Dendritic cell treated with granulocyte-macrophage colony-stimulating factor and Interleukin-4, amounts not matched to agents 40 ng/mL and 50 ng/mL, for 4 days (primary cell): ENCODE results near the gene NCKIPSD.

Experiments
- H3K27ac Mint-ChIP-seq: one replicate; pipeline ENCODE4 v1.8.0; 2022; ENCODE audit warnings: mild to moderate bottlenecking, mixed read lengths
- H3K27me3 Mint-ChIP-seq: one replicate; pipeline ENCODE4 v1.8.0; 2022; ENCODE audit warnings: mild to moderate bottlenecking, mixed read lengths
- H3K36me3 Mint-ChIP-seq: one replicate; pipeline ENCODE4 v1.8.0; 2022; ENCODE audit warnings: low read depth, mixed read lengths
- H3K4me1 Mint-ChIP-seq: one replicate; pipeline ENCODE4 v1.8.0; 2022; ENCODE audit warnings: low read depth, mixed read lengths
- H3K4me3 Mint-ChIP-seq: one replicate; pipeline ENCODE4 v1.8.0; 2022; ENCODE audit warnings: mild to moderate bottlenecking, moderate library complexity, mixed read lengths
- H3K9me3 Mint-ChIP-seq: one replicate; pipeline ENCODE4 v1.8.0; 2022; ENCODE audit warnings: mixed read lengths
- intact Hi-C: fragments of 100-400 bp; cut with micrococcal nuclease; formaldehyde crosslinking; loops from one replicate; pipeline ENCODE4 v1.15.0; 2022

NCKIPSD gene

DNA sequence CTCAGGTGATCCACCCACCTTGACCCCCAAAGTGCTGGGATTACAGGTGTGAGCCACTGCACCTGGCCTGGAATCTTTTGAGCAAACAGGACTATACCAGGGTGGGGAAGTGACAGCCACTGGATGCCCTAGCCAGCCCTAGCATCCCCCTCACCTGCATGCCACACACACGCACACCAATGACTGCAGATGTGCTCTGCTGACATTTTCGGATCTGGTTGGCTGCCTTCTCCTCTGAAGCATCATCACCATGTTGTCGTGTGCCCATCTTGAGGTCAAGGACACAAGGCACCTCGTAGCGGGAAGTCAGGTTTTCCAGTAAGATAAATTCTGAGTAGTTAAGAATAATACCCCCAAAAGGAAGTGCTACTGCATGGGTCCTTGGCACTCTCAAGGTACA lies 3.7 kb upstream of the NCKIPSD start:
- peaks cover 34% of the 10 kb centered on the region for H3K4me1 Mint-ChIP-seq
- H3K9me3 Mint-ChIP-seq: no peaks in the 10 kb centered on the region
- H3K36me3 Mint-ChIP-seq: peaks cover 90% of the 10 kb centered on the region
- no peak overlapping the region for H3K27ac Mint-ChIP-seq
- intact Hi-C loops: loop anchor here (10.0 kb wide), 1 partner anchor 225 kb away; a partner anchor contains a TSS
- no peak overlapping the region for H3K4me3 Mint-ChIP-seq
- peaks cover 1% of the 10 kb centered on the region for H3K27me3 Mint-ChIP-seq

DNA sequence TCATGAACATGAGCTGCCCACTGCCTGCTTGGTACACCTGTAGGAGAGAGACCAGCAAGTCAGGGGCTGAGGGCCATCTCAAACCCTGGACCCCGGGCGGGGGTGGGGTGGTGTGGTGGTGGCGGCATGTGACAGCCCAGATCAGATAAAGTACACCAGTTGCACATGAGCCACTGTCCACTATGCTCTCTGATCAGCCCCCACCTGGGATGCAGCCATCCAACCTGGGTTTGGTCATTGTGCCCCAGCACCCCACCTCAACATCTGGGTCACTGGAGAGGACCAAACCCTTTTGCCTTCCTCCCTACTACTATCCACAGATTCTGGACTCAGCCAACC lies 3.0 kb upstream of the NCKIPSD start:
- H3K36me3 Mint-ChIP-seq: peaks cover 88% of the 10 kb centered on the region
- no peak overlapping the region for H3K4me3 Mint-ChIP-seq
- peaks cover 1% of the 10 kb centered on the region for H3K27me3 Mint-ChIP-seq
- no peak overlapping the region for H3K27ac Mint-ChIP-seq
- peaks cover 41% of the 10 kb centered on the region for H3K4me1 Mint-ChIP-seq
- H3K9me3 Mint-ChIP-seq: no peaks in the 10 kb centered on the region
- intact Hi-C loops: loop anchor here (10.0 kb wide), 1 partner anchor 224 kb away; a partner anchor contains a TSS

DNA sequence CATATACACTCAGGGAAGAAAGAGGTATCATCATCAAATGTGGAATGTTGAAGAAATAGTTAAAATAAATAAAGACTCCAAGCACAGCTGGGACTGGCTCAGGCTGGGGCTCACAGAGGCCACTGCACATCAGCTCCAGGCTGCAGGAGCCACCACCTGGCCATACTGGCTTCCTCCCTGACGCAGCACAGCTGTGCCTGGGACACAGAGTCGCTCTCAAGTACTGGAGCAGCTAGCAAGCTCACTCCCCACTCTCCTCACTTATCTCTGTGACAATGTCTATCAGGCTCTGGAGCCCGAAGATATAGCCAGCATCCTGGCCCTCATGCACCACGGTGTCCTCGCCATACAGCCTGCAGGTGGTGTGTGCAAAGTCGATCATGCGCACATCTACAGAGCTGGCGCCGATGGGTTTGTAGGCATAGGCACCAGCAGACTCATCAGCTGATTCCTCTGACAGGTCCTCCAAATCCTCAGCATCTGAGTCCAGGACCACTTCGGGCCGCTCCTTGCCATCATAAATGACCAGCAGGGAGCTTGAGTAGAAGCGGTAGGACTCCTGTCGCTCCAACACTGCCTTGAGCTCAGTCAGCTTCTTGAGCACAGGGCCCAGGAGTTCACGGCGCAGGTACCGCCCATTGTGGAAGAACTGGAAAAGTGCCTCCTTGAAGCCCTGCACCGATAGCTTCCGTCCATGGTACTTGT lies 2.5 kb upstream of the NCKIPSD start:
- H3K4me3 Mint-ChIP-seq: no peak overlapping the region
- no peaks in the 10 kb centered on the region for H3K9me3 Mint-ChIP-seq
- H3K27ac Mint-ChIP-seq: no peak overlapping the region
- H3K36me3 Mint-ChIP-seq: peaks cover 85% of the 10 kb centered on the region
- intact Hi-C loops: loop anchor here (10.0 kb wide), 1 partner anchor 223 kb away; a partner anchor contains a TSS
- peaks cover 45% of the 10 kb centered on the region for H3K4me1 Mint-ChIP-seq
- H3K27me3 Mint-ChIP-seq: peaks cover 1% of the 10 kb centered on the region

DNA sequence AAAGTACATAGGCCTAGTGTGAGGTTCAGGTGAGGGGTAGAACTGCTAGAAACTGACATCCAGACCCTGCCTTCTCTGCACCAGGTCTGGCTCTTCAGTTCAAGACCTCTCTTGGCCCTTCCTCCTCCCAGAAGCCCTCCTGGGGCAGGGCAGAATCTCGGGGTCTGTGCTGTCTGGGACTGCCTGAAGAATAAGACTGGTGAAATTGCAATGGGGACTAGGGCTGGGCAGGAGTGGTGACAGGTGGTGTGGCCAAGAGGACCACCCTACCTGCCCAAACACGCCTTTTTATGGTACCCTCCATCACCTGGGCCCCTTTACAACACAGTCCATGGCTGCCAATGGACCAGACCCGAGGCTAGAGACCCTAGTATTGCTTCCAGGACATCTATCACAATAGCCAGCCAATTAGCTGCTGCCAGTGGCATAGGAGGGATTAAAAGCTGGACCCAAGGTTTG lies 1.5 kb upstream of the NCKIPSD start:
- Mint-ChIP-seq H3K27me3 (peaks cover 1% of the 10 kb centered on the region), H3K27ac (no peak overlapping the region), H3K36me3 (peaks cover 84% of the 10 kb centered on the region), H3K4me1 (peaks cover 39% of the 10 kb centered on the region), H3K9me3 (no peaks in the 10 kb centered on the region), H3K4me3 (no peak overlapping the region)
- intact Hi-C loops: loop anchor here (10.0 kb wide), 1 partner anchor 222 kb away; a partner anchor contains a TSS

DNA sequence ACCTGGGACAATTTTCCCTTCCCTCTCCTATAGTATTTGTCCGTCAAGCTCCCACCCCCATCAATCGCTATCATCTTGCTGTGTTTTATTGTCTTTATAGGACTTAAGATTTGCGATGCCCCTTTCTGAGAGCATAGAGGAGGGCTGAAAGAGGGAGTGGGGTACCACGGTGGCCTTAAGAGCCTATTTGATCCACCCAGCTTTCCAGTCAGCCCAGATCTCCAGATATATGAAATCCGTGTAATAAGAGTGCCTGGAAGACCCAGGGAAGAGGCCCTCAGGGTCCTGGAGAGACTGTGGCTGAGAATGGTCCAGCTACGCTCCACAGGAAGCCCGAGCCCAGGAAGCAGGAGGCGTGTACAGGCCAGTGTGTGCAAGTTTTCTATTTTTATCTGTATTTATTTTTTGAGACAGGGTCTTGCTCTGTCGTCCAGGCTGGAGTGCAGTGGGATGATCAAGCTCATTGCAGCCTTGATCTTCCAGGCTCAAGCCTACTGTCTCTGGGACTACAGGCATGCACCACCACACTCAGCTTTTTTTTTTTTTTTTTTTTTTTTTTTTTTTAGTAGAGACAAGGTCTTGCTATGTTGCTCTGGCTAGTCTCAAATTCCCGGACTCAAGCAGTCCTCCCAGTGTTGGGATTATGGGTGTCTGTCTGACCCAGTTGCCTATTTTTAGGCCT lies 964 bp upstream of the NCKIPSD start:
- Mint-ChIP-seq H3K36me3 (peaks cover 84% of the 10 kb centered on the region), H3K4me3 (peak overlapping the region; percentile 87), H3K4me1 (peaks cover 39% of the 10 kb centered on the region), H3K27me3 (peaks cover 1% of the 10 kb centered on the region), H3K9me3 (no peaks in the 10 kb centered on the region), H3K27ac (peak overlapping the region; percentile 86)
- intact Hi-C loops: loop anchor here (10.0 kb wide), 1 partner anchor 222 kb away; a partner anchor contains a TSS

GRCh38 chr3:48685293-48685602 lies 467 bp downstream of the NCKIPSD start:
- peaks cover 1% of the 10 kb centered on the region for H3K27me3 Mint-ChIP-seq
- H3K27ac Mint-ChIP-seq: peak overlapping the region; percentile 86
- H3K4me1 Mint-ChIP-seq: peaks cover 43% of the 10 kb centered on the region
- peaks cover 84% of the 10 kb centered on the region for H3K36me3 Mint-ChIP-seq
- intact Hi-C loops: loop anchor here (1.0 to 10.0 kb wide), 3 partner anchors 50 to 220 kb away; partner anchors contain the start of genes SLC26A6 and UQCRC1
- H3K9me3 Mint-ChIP-seq: no peaks in the 10 kb centered on the region
- peak overlapping the region; percentile 87 for H3K4me3 Mint-ChIP-seq

- H3K27me3 Mint-ChIP-seq: peaks cover 1% of the 10 kb centered on the region
- intact Hi-C loops: loop anchor here (1.0 to 10.0 kb wide), 3 partner anchors 49 to 220 kb away; partner anchors contain the start of genes SLC26A6 and UQCRC1
- H3K4me1 Mint-ChIP-seq: peaks cover 50% of the 10 kb centered on the region
- H3K36me3 Mint-ChIP-seq: peaks cover 84% of the 10 kb centered on the region
- H3K4me3 Mint-ChIP-seq: peak overlapping the region; percentile 87
- H3K27ac Mint-ChIP-seq: peak overlapping the region; percentile 86
- no peaks in the 10 kb centered on the region for H3K9me3 Mint-ChIP-seq
Observed at GRCh38 chr3:48684480-48685143, 1.1 kb downstream of the NCKIPSD start.

DNA sequence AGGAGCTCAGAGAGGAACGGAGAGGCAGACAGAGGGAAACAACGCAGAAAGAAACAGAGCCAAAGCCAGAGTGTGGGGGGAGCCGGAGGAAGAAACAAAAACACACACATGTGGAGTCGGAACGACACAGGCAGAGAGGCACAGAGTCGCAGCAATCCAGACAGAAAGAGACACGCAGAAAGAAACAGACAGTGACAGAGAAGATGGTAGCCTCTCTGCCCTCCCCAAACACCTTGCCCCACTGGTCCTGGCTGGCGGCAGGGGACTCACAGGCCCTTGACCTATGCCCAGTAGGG lies 1.7 kb downstream of the NCKIPSD start:
- H3K27me3 Mint-ChIP-seq: peaks cover 1% of the 10 kb centered on the region
- H3K4me1 Mint-ChIP-seq: peaks cover 53% of the 10 kb centered on the region
- H3K27ac Mint-ChIP-seq: peak overlapping the region; percentile 86
- no peaks in the 10 kb centered on the region for H3K9me3 Mint-ChIP-seq
- H3K36me3 Mint-ChIP-seq: peaks cover 84% of the 10 kb centered on the region
- intact Hi-C loops: loop anchor here (2.0 to 10.0 kb wide), 2 partner anchors 75 to 219 kb away; partner anchors contain the start of gene UQCRC1
- peak overlapping the region; percentile 87 for H3K4me3 Mint-ChIP-seq

- Mint-ChIP-seq H3K27ac (no peak overlapping the region), H3K27me3 (peaks cover 1% of the 10 kb centered on the region), H3K4me1 (peaks cover 53% of the 10 kb centered on the region), H3K4me3 (no peak overlapping the region), H3K9me3 (no peaks in the 10 kb centered on the region), H3K36me3 (peaks cover 84% of the 10 kb centered on the region)
- intact Hi-C loops: loop anchor here (10.0 kb wide), 1 partner anchor 218 kb away; a partner anchor contains a TSS
Observed at GRCh38 chr3:48682786-48683185, 2.9 kb downstream of the NCKIPSD start.

GRCh38 chr3:48681974-48682610 lies 3.6 kb downstream of the NCKIPSD start:
- intact Hi-C loops: loop anchor here (10.0 kb wide), 1 partner anchor 217 kb away; a partner anchor contains a TSS
- Mint-ChIP-seq H3K27ac (no peak overlapping the region), H3K4me3 (no peak overlapping the region), H3K4me1 (peaks cover 53% of the 10 kb centered on the region), H3K27me3 (no peaks in the 10 kb centered on the region), H3K9me3 (no peaks in the 10 kb centered on the region), H3K36me3 (peaks cover 84% of the 10 kb centered on the region)

DNA sequence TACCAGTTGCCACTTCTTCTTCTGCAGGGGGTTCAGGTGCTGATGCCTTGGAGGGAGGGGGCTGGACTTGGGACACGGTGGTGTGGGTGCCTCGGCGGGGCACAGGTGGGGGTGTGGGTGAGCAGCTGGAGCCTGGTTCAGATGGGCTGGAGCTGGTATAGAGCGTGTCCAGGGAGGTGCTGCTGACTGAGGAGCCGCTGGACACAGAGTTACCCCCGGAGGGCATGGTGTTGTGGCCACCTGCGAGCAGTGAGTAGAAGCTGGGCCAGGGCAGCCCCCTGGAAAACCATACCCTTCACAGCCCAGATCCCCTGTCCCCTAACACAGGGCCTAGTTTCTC lies 4.2 kb downstream of the NCKIPSD start:
- Mint-ChIP-seq H3K36me3 (peaks cover 89% of the 10 kb centered on the region), H3K9me3 (no peaks in the 10 kb centered on the region), H3K4me3 (no peak overlapping the region), H3K4me1 (peaks cover 51% of the 10 kb centered on the region), H3K27ac (no peak overlapping the region), H3K27me3 (no peaks in the 10 kb centered on the region)
- intact Hi-C loops: loop anchor here (10.0 kb wide), 1 partner anchor 217 kb away; a partner anchor contains a TSS

GRCh38 chr3:48680811-48681540 lies 4.7 kb downstream of the NCKIPSD start:
- intact Hi-C loops: loop anchor here (10.0 kb wide), 1 partner anchor 216 kb away; a partner anchor contains a TSS
- H3K4me3 Mint-ChIP-seq: peak overlapping the region; percentile 33

More at GRCh38 chr3:48680811-48681540, 4.7 kb downstream of the NCKIPSD start:
- Mint-ChIP-seq H3K4me1 (peaks cover 46% of the 10 kb centered on the region), H3K27me3 (no peaks in the 10 kb centered on the region), H3K27ac (peak overlapping the region; percentile 3), H3K36me3 (peaks cover 91% of the 10 kb centered on the region), H3K9me3 (no peaks in the 10 kb centered on the region)
